ENCODE measurements around the gene ZBTB2.
A peak's percentile ranks its signal among the peaks of the same experiment; 100 is the strongest.
"Not testable (repeated sequence)": the region's sequence is repeated elsewhere in the genome, so short reads cannot be mapped to it uniquely, and the experiment has no call there.

ZBTB2 gene

GRCh38 chr6:151330130-151330696 is 61.1 kb downstream of the ZBTB2 start:
- DNase-seq (ENCODE audit: low read depth) = peak; percentile 90

- no peak for DNase-seq (ENCODE audit: low read depth)
Measured at GRCh38 chr6:151327101-151327500, 64.3 kb downstream of the ZBTB2 start.

- DNase-seq (ENCODE audit: low read depth) = no peak
Measured at GRCh38 chr6:151326116-151326825, 65.1 kb downstream of the ZBTB2 start.

- peak; percentile 69 for DNase-seq (ENCODE audit: low read depth)
Measured at GRCh38 chr6:151325075-151326050, 66.0 kb downstream of the ZBTB2 start.

- no peak for DNase-seq (ENCODE audit: low read depth)
Measured at GRCh38 chr6:151324488-151324825, 66.9 kb downstream of the ZBTB2 start.

- peak; percentile 81 for DNase-seq (ENCODE audit: low read depth)
Measured at GRCh38 chr6:151323791-151324487, 67.4 kb downstream of the ZBTB2 start.

GRCh38 chr6:151322570-151322969 is 68.8 kb downstream of the ZBTB2 start:
- no peak for DNase-seq (ENCODE audit: low read depth)

- DNase-seq (ENCODE audit: low read depth) = no peak
Measured at GRCh38 chr6:151321438-151321837, 69.9 kb downstream of the ZBTB2 start.

GRCh38 chr6:151320140-151320539 is 71.2 kb downstream of the ZBTB2 start:
- no peak for DNase-seq (ENCODE audit: low read depth)

GRCh38 chr6:151317995-151318365 is 73.4 kb downstream of the ZBTB2 start:
- DNase-seq (ENCODE audit: low read depth) = no peak

- peak; percentile 52 for DNase-seq (ENCODE audit: low read depth)
Measured at GRCh38 chr6:151317103-151317994, 74.0 kb downstream of the ZBTB2 start.

GRCh38 chr6:151315661-151316060 is 75.7 kb downstream of the ZBTB2 start:
- not testable (repeated sequence) for DNase-seq (ENCODE audit: low read depth)
